KOPT-K1 (cell line): Measurements from ENCODE around the gene TRIM66.

Experiments
- H3K27ac ChIP-seq: fragments of 200-600 bp; sonication (generic); 2 replicates; pipeline ENCODE4 v1.5.1; 2016; ENCODE audit warnings: antibody characterized with exemption, mild to moderate bottlenecking, low read depth, low read length; ENCODE audit not compliant: poor library complexity, severe bottlenecking
- H3K36me3 ChIP-seq: fragments of 200-600 bp; sonication (generic); 2 replicates; pipeline ENCODE4 v1.5.1; 2017; ENCODE audit warnings: antibody characterized with exemption, mild to moderate bottlenecking, low read length, moderate library complexity; ENCODE audit not compliant: insufficient read depth
- H3K9me3 ChIP-seq: fragments of 200-600 bp; sonication (generic); 2 replicates; pipeline ENCODE4 v1.5.1; 2017; ENCODE audit warnings: antibody characterized with exemption, low read length, mild to moderate bottlenecking; ENCODE audit not compliant: insufficient read depth, poor library complexity, severe bottlenecking

The TRIM66 gene

DNA sequence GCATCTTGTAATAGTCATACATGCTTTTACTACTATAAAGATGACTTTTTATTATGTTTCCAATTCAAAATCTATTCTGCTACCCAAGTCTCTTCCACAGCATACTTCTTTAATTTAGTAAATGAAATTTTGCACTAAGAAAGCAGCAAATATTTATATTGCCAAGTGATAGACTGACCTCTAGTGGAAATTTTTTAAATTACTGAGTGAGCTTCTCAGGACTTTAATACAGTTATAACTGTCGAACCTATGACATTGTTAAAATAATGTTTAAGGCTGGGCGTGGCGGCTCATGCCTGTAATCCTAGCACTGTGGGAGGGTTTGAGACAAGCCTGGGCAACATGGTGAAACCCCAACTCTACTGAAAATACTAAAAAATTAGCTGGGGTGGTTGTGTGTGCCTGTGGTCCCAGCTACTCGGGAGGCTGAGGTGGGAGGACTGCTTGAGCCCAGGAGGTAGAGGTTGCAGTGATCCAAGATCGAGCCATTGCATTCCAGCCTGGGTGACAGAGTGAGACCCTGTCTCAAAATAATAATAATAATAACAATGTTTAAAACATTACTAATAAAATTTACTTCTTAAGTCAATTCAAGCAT is 115.8 kb downstream of the TRIM66 start:
- H3K27ac ChIP-seq = no peak overlapping the region
- H3K36me3 ChIP-seq = no peaks in the 10 kb centered on the region
- peaks cover 2% of the 10 kb centered on the region for H3K9me3 ChIP-seq

DNA sequence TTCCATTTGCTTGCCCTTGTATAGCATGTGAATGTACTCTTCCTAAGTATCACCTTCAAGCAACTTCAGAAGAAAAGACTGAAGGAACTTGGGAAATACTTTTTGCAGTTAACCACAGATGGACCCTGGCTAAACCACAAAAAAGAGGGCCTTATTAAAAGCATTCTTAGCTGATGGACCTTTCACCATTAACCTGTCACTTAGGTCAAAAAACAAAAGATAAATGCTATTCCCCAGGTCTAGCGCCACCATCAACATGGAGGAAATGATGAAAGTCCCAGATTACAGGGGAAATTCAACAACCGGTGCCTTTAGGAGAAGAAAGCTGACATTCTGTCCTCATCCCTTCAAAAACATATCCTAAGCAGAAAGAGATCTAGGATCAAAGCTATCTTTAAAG is 117.9 kb downstream of the TRIM66 start:
- peaks cover 8% of the 10 kb centered on the region for H3K9me3 ChIP-seq
- H3K27ac ChIP-seq = no peak overlapping the region
- no peaks in the 10 kb centered on the region for H3K36me3 ChIP-seq
